ENCODE measurements around the gene RAP1A. TPM values are rescaled to one million over a fixed set of nuclear protein-coding genes. Genes with fewer than 3 reads are reported as not detected.

Gene RAP1A
- total RNA-seq, 3 donors from 2014 or later = 45.9 to 72.8 (median 54.9) TPM

DNA sequence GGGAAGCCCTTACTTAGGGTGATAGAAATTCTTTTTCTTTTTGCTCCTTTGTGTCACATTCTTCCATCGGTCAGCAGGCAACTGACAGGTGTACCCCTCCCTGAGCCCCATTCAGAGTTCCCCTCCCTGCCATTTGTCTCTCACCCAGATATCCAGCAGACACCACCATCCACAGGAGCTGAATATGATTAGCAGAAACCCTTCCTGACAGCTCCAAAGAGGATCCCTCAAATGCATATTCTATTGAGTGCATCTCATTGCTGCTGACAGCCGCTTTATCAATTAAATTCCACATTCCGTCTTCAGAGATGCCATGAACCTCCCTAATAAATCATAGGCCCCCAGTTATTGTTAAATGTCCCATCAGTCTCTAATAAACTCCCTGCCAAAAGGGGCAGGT, 130.0 kb downstream of the RAP1A start:
- Histone ChIP-seq H3K36me3 (no peaks in the 10 kb centered on the region), H3K27ac (no peak overlapping the region), H3K27me3 (no peaks in the 10 kb centered on the region), H3K4me3 (no peak overlapping the region), H3K9me3 (no peaks in the 10 kb centered on the region), H3K4me1 (peaks cover 0 to 3% of the 10 kb centered on the region in 2 donors)
- intact Hi-C loops (cut with DNase I; ENCODE audit: low total_unique reads) = no loop called here
- DNase-seq (ENCODE audit: low spot score in 2 of 2) = no peak
- TF ChIP-seq POLR2A (IDR thresholded peaks at IDR 0.05) (no peak), POLR2AphosphoS5 (IDR thresholded peaks at IDR 0.05) (no peak)
- TF ChIP-seq, protein P1, sequence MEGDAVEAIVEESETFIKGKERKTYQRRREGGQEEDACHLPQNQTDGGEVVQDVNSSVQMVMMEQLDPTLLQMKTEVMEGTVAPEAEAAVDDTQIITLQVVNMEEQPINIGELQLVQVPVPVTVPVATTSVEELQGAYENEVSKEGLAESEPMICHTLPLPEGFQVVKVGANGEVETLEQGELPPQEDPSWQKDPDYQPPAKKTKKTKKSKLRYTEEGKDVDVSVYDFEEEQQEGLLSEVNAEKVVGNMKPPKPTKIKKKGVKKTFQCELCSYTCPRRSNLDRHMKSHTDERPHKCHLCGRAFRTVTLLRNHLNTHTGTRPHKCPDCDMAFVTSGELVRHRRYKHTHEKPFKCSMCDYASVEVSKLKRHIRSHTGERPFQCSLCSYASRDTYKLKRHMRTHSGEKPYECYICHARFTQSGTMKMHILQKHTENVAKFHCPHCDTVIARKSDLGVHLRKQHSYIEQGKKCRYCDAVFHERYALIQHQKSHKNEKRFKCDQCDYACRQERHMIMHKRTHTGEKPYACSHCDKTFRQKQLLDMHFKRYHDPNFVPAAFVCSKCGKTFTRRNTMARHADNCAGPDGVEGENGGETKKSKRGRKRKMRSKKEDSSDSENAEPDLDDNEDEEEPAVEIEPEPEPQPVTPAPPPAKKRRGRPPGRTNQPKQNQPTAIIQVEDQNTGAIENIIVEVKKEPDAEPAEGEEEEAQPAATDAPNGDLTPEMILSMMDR (IDR thresholded peaks at IDR 0.05) = no peak

DNA sequence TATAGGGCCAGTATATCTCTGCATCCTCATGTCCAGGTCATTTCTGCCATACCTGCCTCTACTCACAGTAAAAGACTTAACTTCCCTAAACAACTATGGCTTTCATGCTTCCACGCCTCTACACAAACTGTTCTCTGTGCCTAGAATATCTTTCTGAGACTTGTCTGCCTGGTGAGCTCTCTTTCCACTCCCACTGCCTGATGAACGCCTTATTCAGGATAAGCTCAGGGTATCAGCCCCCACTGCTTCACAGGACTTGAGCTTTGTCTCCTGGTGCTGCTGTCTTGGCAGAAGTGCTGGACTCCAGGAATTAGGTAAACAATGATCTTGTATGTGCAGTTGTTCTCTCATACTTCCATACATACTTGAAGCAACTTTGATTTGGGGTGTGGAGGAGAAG, 131.3 kb downstream of the RAP1A start:
- no peak overlapping the region for H3K4me3 ChIP-seq
- intact Hi-C loops (cut with DNase I; ENCODE audit: low total_unique reads) = no loop called here
- TF ChIP-seq, protein P1 (IDR thresholded peaks at IDR 0.05) = no peak
- no peak for TF ChIP-seq POLR2AphosphoS5 (IDR thresholded peaks at IDR 0.05)
- H3K27ac ChIP-seq = no peak overlapping the region
- no peak for DNase-seq (ENCODE audit: low spot score in 2 of 2)
- H3K27me3 ChIP-seq = no peaks in the 10 kb centered on the region
- H3K4me1 ChIP-seq = peaks cover 0 to 6% of the 10 kb centered on the region in 2 donors
- H3K9me3 ChIP-seq = no peaks in the 10 kb centered on the region
- H3K36me3 ChIP-seq = no peaks in the 10 kb centered on the region

DNA sequence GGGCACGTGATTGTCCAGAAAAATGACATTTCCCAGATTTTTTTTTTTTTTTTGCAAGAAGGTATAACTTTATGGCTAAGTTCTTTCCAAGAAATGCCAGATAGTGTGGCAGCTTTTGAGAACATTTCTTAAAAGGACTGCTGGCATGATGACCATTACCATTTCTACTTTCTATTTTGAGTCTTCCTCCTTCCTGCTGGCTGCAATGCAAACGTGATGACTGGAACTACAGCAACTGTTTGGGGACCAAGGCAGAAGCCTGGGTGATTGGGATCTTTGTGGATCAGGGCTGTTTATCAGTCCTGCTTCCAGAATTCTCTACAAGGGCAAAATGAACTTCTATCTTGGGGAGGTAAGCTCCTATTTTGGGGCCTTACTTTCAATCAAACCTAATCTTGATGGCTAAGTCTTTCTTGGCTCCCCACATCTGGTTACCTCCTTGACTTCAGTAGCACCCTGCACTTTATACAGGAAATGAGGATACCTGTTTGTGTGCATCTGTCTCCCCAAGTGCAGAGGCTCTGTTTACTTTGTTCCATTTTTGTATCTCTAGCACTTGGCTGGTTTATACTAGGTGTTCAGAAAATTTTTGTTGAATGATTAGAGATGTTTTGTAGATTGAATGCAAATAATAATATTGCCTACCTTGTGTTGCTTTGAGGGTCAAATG, 132.5 kb downstream of the RAP1A start:
- no peaks in the 10 kb centered on the region for H3K27me3 ChIP-seq
- H3K4me1 ChIP-seq = peaks cover 0 to 11% of the 10 kb centered on the region in 2 donors
- DNase-seq (ENCODE audit: low spot score in 2 of 2) = no peak
- intact Hi-C loops (cut with DNase I; ENCODE audit: low total_unique reads) = no loop called here
- TF ChIP-seq POLR2AphosphoS5 (IDR thresholded peaks at IDR 0.05) (no peak), POLR2A (IDR thresholded peaks at IDR 0.05) (no peak)
- TF ChIP-seq, protein P1 (IDR thresholded peaks at IDR 0.05) = no peak
- no peaks in the 10 kb centered on the region for H3K36me3 ChIP-seq
- H3K9me3 ChIP-seq = no peaks in the 10 kb centered on the region
- no peak overlapping the region for H3K4me3 ChIP-seq
- H3K27ac ChIP-seq = no peak overlapping the region

DNA sequence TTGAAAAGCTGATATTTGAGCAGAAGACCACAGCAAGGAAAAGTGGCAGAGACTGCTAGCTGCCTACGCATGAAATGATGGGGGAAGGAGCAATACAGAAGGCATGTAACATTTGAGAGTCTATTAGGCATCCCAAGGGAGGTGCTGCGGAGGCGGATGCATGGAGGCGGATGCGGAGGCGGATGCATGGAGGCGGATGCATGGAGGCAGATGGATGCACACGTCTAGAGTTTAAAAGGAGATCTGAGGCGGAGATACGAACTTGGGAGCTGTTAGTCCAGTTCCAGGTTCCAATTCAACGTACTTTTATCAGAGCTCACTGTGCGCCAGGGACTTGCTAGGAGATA, 135.4 kb downstream of the RAP1A start:
- TF ChIP-seq, protein P1 (IDR thresholded peaks at IDR 0.05) = no peak
- TF ChIP-seq POLR2A (IDR thresholded peaks at IDR 0.05) (no peak), POLR2AphosphoS5 (IDR thresholded peaks at IDR 0.05) (no peak)
- Histone ChIP-seq H3K4me1 (peaks cover 0 to 11% of the 10 kb centered on the region in 2 donors), H3K4me3 (peak overlapping the region; percentile 59 to 85 (median 83)), H3K27me3 (no peaks in the 10 kb centered on the region), H3K9me3 (no peaks in the 10 kb centered on the region), H3K36me3 (no peaks in the 10 kb centered on the region), H3K27ac (peak overlapping the region; percentile 94 to 96)
- no peak for DNase-seq (ENCODE audit: low spot score in 2 of 2)
- intact Hi-C loops (cut with DNase I; ENCODE audit: low total_unique reads) = loop anchor here (2.0 to 5.0 kb wide), 3 partner anchors 46 to 538 kb away; no protein-coding TSS in a partner anchor

DNA sequence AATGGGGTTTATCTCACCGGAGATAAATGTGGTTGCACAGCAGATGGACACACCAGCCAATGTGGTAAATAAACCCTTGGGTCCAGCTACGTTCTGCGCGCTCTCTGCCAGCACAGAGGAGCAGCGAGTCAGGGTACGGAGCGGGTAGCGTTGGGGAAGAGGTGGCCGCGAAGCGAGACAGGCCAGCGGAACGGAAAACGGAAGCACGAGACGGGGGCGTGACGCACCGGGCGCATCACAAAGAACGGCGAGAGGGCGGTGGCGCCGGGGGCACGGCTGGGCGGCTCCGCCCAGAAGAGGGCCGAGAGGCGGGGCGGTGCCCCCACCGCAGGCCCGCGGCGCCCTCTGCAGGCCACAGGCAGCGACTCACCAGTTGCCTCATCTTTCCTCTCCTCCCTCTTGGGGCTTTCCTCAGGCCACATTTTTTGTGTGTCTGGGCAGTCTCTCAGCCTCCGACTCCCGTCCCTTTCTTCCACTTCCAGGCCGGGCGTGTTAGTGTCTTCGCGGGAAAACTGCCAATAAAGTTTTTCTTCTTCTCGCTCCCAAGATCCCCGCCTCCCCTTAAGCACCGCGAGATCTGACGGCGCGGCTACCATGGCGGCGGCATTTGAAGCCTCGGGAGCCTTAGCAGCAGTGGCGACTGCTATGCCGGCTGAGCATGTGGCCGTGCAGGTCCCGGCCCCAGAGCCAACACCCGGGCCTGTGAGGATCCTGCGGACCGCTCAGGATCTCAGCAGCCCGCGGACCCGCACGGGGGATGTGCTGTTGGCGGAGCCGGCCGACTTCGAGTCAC, 135.9 kb downstream of the RAP1A start, which contains the start of gene DDX20:
Gene DDX20, plus strand, starts transcription at position 571 of the 793 bp plus-strand sequence. Its CDS starts 24 bp downstream, at position 595.
- Histone ChIP-seq H3K4me3 (peak within 1 kb of the TSS; percentile 59 to 85 (median 83)), H3K9me3 (no peaks in the 10 kb centered on the region), H3K27ac (peak within 1 kb of the TSS; percentile 94 to 96), H3K27me3 (no peaks in the 10 kb centered on the region), H3K4me1 (peaks cover 0 to 11% of the 10 kb centered on the region in 2 donors), H3K36me3 (peaks cover 1% of the 10 kb centered on the region)
- DNase-seq (ENCODE audit: low spot score in 2 of 2) = peak; percentile 88 to 92
- TF ChIP-seq POLR2A (IDR thresholded peaks at IDR 0.05) = no peak
- TF ChIP-seq, protein P1 (IDR thresholded peaks at IDR 0.05) = peak; percentile 86 to 95 (median 89)
- TF ChIP-seq POLR2AphosphoS5 (IDR thresholded peaks at IDR 0.05) = peak; percentile 73 to 85 (median 78)
- intact Hi-C loops (cut with DNase I; ENCODE audit: low total_unique reads) = loop anchor here (2.0 to 5.0 kb wide), 3 partner anchors 47 to 538 kb away; no protein-coding TSS in a partner anchor
